Cardiac fibroblast (primary cell): Measurements from ENCODE around the gene EYS.

Experiments
- DNase-seq, 2 donors: peaks; one replicate each; pipeline versions ENCODE4 v3.0.0 to v3.0.0-alpha.2; 2010; ENCODE audit warnings: low read depth in 2 of 2
- H3K4me3 ChIP-seq, 2 donors: replicated peaks in 1 of 2; 1 replicate in 1 of 2; 2 replicates in 1 of 2; pipeline ENCODE4 v1.5.1; 2011; ENCODE audit warnings: low read depth in 2 of 2, low read length in 2 of 2, mild to moderate bottlenecking in 2 of 2, moderate library complexity in 1 of 2
- CTCF ChIP-seq: IDR thresholded peaks from one replicate; pipeline ENCODE4 v1.5.1; 2011; ENCODE audit warnings: low read depth, mild to moderate bottlenecking, low read length, inconsistent platforms

The EYS gene

GRCh38 chr6:65709099-65709830 lies 2.2 kb upstream of the EYS start:
- no peak overlapping the region for H3K4me3 ChIP-seq
- no peak for DNase-seq
- TF ChIP-seq CTCF, result no peak

- H3K4me3 ChIP-seq, result no peak overlapping the region
- DNase-seq, result no peak
- TF ChIP-seq CTCF, result no peak
These were observed 1.1 kb upstream of the EYS start for GRCh38 chr6:65708162-65708561.

- DNase-seq, result no peak
- TF ChIP-seq CTCF, result no peak
- no peak overlapping the region for H3K4me3 ChIP-seq
These were observed 590 bp downstream of the EYS start for GRCh38 chr6:65706436-65706835.

- no peak for DNase-seq
- TF ChIP-seq CTCF, result no peak
- no peak overlapping the region for H3K4me3 ChIP-seq
These were observed 5.7 kb downstream of the EYS start for GRCh38 chr6:65701325-65701724.

GRCh38 chr6:65700561-65700960 lies 6.5 kb downstream of the EYS start:
- TF ChIP-seq CTCF, result no peak
- H3K4me3 ChIP-seq, result no peak overlapping the region

GRCh38 chr6:65692109-65692508 lies 14.9 kb downstream of the EYS start:
- DNase-seq, result no peak
- no peak overlapping the region for H3K4me3 ChIP-seq
- TF ChIP-seq CTCF, result no peak

More at GRCh38 chr6:65700561-65700960, 6.5 kb downstream of the EYS start:
- DNase-seq, result no peak

GRCh38 chr6:65680232-65680631 lies 26.8 kb downstream of the EYS start:
- TF ChIP-seq CTCF, result no peak
- H3K4me3 ChIP-seq, result no peak overlapping the region
- no peak for DNase-seq
